A673 (cell line): ENCODE data around the gene CHI3L2.

Source experiments
- EZH2 ChIP-seq: fragments of 200-600 bp; sonication (generic); IDR thresholded peaks from 2 replicates; pipeline ENCODE4 v1.6.1; 2017; ENCODE audit warnings: borderline replicate concordance, low read depth, mild to moderate bottlenecking, mixed read lengths, antibody characterized with exemption, low read length; ENCODE audit not compliant: poor library complexity, severe bottlenecking
- TF ChIP-seq, protein P1 (sequence below): fragments of 300-800, 200-600 bp; sonication (generic); conservative IDR thresholded peaks from 2 replicates; pipeline ENCODE4 v1.5.1; 2017; ENCODE audit warnings: low read depth, mild to moderate bottlenecking, antibody characterized with exemption, low read length, moderate library complexity, mixed read lengths

DNA sequence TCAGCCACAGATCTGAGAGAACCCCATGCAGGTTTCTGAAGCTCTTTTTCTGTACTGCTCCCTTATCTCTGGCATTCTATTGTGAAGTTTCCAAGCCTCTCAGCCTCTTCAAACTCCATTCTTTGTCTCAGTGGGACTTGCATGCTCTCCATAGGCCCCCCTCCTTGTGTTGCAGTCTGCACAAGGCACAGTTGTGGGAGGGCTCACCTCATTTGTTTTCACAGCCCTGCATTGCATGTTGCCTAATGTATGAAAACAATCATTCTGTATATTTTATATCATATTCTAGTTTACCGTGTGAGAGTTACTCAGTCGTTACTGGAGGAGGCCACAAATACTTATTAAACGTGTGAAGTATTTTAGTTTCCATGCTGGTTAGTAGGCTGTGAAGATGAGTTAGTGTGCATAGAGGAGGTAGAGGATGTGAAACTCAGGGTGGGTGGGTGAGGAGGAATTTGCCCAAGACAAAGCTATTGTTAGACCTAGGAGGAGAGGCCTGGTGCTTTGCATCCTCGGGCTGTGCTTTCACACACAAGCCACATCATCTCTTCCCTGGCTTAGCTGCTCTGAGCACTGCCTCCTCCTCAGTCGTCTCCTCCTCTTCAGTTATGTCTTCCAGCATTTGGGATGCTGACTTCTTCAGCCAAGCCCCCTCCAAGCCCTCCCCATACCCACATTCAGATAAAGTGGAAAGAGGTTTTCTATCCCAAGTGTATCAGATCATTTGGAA is 7.8 kb upstream of the CHI3L2 start:
- TF ChIP-seq, protein P1, sequence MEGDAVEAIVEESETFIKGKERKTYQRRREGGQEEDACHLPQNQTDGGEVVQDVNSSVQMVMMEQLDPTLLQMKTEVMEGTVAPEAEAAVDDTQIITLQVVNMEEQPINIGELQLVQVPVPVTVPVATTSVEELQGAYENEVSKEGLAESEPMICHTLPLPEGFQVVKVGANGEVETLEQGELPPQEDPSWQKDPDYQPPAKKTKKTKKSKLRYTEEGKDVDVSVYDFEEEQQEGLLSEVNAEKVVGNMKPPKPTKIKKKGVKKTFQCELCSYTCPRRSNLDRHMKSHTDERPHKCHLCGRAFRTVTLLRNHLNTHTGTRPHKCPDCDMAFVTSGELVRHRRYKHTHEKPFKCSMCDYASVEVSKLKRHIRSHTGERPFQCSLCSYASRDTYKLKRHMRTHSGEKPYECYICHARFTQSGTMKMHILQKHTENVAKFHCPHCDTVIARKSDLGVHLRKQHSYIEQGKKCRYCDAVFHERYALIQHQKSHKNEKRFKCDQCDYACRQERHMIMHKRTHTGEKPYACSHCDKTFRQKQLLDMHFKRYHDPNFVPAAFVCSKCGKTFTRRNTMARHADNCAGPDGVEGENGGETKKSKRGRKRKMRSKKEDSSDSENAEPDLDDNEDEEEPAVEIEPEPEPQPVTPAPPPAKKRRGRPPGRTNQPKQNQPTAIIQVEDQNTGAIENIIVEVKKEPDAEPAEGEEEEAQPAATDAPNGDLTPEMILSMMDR, result no peak
- TF ChIP-seq EZH2, result no peak
